ENCODE data around the gene ALDH5A1. TPM values are rescaled to one million over a fixed set of nuclear protein-coding genes. Genes with fewer than 3 reads are reported as not detected.

The ALDH5A1 gene
- total and polyA plus RNA-seq, 10 of the 15 experiments (the other 5 are each of a cell fraction or from before 2014, with no cell fraction given): 2.6 to 13.8 (median 9.3) TPM

GRCh38 chr6:24460966-24461365 is 33.8 kb upstream of the ALDH5A1 start:
- Histone ChIP-seq H3K9ac (ENCODE audit: control insufficient read depth, insufficient read depth, low read length) (no peak overlapping the region), H4K20me1 (ENCODE audit: control insufficient read depth, insufficient read depth) (no peaks in the 10 kb centered on the region), H3K27ac (ENCODE audit: control insufficient read depth, insufficient read depth) (no peak overlapping the region), H3K4me3 (no peak overlapping the region), H2AFZ (ENCODE audit: control insufficient read depth, low read depth, low read length) (no peak overlapping the region), H3K79me2 (ENCODE audit: control insufficient read depth, insufficient read depth, low read length) (no peaks in the 10 kb centered on the region), H3K4me2 (ENCODE audit: control insufficient read depth, insufficient read depth) (no peak overlapping the region), H3K27me3 (replicated peaks in 1 of 2; ENCODE audit: control insufficient read depth in 2 of 2, insufficient read depth in 2 of 2, low read length in 1 of 2) (no peaks in the 10 kb centered on the region), H3K4me1 (ENCODE audit: control insufficient read depth, insufficient read depth, low read length) (no peaks in the 10 kb centered on the region), H3K9me3 (replicated peaks; ENCODE audit: control insufficient read depth, insufficient read depth, low read length) (no peaks in the 10 kb centered on the region), H3K36me3 (ENCODE audit: control insufficient read depth in 2 of 2, insufficient read depth in 2 of 2, low read length in 1 of 2) (no peaks in the 10 kb centered on the region)
- WGBS (ENCODE audit: insufficient coverage, insufficient replicate concordance, low lambda C conversion rate, missing lambda C conversion rate): 71% methylated on average over 4 of the region's 4 CpGs
- ChIA-PET CTCF (no interaction called here), POLR2A (no interaction called here), SMC1A (ENCODE audit: uncharacterized antibody, unreplicated experiment) (no interaction called here), RAD21 (ENCODE audit: unreplicated experiment) (no interaction called here)
- intact Hi-C loops (cut with micrococcal nuclease; ENCODE audit: unreplicated experiment) (no loop called here), in situ Hi-C loops (cut with MboI) (no loop called here)
- DNase-seq (ENCODE audit: low read depth, low spot score) (no peak), ATAC-seq (no peak), FAIRE-seq (no peak)
- BruUV-seq (replicated peaks): no TSS peak
- TF ChIP-seq SP1 (IDR thresholded peaks at IDR 0.05; ENCODE audit: low read depth, low read length): no peak
- TF ChIP-seq BCL3 (IDR thresholded peaks at IDR 0.05; ENCODE audit: borderline replicate concordance, insufficient read depth, low read depth, low read length, poor library complexity, severe bottlenecking): no peak
- no peak for TF ChIP-seq ESRRA (IDR thresholded peaks at IDR 0.05; ENCODE audit: low read length)
- no peak for TF ChIP-seq ZNF622 (IDR thresholded peaks at IDR 0.05)
- no peak for TF ChIP-seq NBN (IDR thresholded peaks at IDR 0.05)
- TF ChIP-seq STAT3 (IDR thresholded peaks at IDR 0.05; ENCODE audit: low read depth, low read length): no peak
- no peak for TF ChIP-seq HDAC2 (IDR thresholded peaks at IDR 0.05)
- TF ChIP-seq ZBTB40 (IDR thresholded peaks at IDR 0.05; ENCODE audit: borderline replicate concordance): no peak
- TF ChIP-seq NR2F1 (conservative IDR thresholded peaks at IDR 0.05): no peak
- no peak for TF ChIP-seq CHD1 (IDR thresholded peaks at IDR 0.05; ENCODE audit: low read depth, low read length)
- no peak for TF ChIP-seq EP300 (IDR thresholded peaks at IDR 0.05; ENCODE audit: borderline replicate concordance in 1 of 2, control insufficient read depth in 1 of 2, low read depth in 2 of 2, low read length in 2 of 2)
- no peak for TF ChIP-seq SMAD5 (IDR thresholded peaks at IDR 0.05; ENCODE audit: low read depth)
